Neural cell (in vitro differentiated cells): Measurements from ENCODE around the gene GDPD5. TPM values are rescaled to one million over a fixed set of nuclear protein-coding genes. Genes with fewer than 3 reads are reported as not detected.

Experiments
- H2AFZ ChIP-seq: fragments of 200-600, 300-800 bp; sonication (generic), shearing (Covaris generic); 2 replicates; pipeline ENCODE4 v1.6.0; 2014; ENCODE audit warnings: low read depth, mild to moderate bottlenecking, antibody characterized with exemption, low read length, moderate library complexity
- H3F3A ChIP-seq: fragments of 200-600 bp; shearing (Covaris generic); 2 replicates; pipeline ENCODE4 v1.6.1; 2016; ENCODE audit warnings: mild to moderate bottlenecking, moderate library complexity, mixed read lengths, antibody characterized with exemption, low read length; ENCODE audit not compliant: insufficient read depth, poor library complexity, severe bottlenecking
- H3K27ac ChIP-seq: fragments of 200-600, 300-800 bp; sonication (generic), shearing (Covaris generic); 2 replicates; pipeline ENCODE4 v1.5.1; 2014; ENCODE audit warnings: mild to moderate bottlenecking, low read length, moderate library complexity
- H3K27me3 ChIP-seq: fragments of 300-800, 200-600 bp; sonication (generic), shearing (Covaris generic); 2 replicates; pipeline ENCODE4 v1.6.0; 2014; ENCODE audit warnings: mild to moderate bottlenecking, low read depth, low read length, moderate library complexity; ENCODE audit not compliant: insufficient read depth
- H3K36me3 ChIP-seq: fragments of 300-800, 200-600 bp; sonication (generic), shearing (Covaris generic); 2 replicates; pipeline ENCODE4 v1.5.1; 2014; ENCODE audit warnings: mild to moderate bottlenecking, antibody characterized with exemption, low read length, moderate library complexity; ENCODE audit not compliant: insufficient read depth
- H3K4me2 ChIP-seq: fragments of 300-800, 200-600 bp; sonication (generic), shearing (Covaris generic); 2 replicates; pipeline ENCODE4 v1.6.0; 2014; ENCODE audit warnings: mild to moderate bottlenecking, low read length
- H3K4me3 ChIP-seq: fragments of 300-800, 200-600 bp; sonication (generic), shearing (Covaris generic); 2 replicates; pipeline ENCODE4 v1.5.1; 2014; ENCODE audit warnings: mild to moderate bottlenecking, low read length, moderate library complexity
- H3K79me2 ChIP-seq: fragments of 200-600 bp; shearing (Covaris generic); replicated peaks from 2 replicates; pipeline ENCODE4 v1.6.0; 2014; ENCODE audit warnings: mild to moderate bottlenecking, low read length, moderate library complexity; ENCODE audit not compliant: insufficient read depth
- H3K9ac ChIP-seq: fragments of 300-800, 200-600 bp; sonication (generic), shearing (Covaris generic); 2 replicates; pipeline ENCODE4 v1.6.1; 2016; ENCODE audit warnings: mild to moderate bottlenecking, low read length, mixed read lengths
- H3K9me2 ChIP-seq: fragments of 200-600 bp; shearing (Covaris generic); 2 replicates; pipeline ENCODE4 v1.6.1; 2016; ENCODE audit warnings: mild to moderate bottlenecking, low read length, mixed read lengths; ENCODE audit not compliant: insufficient read depth
- H3K9me3 ChIP-seq: fragments of 200-600, 300-800 bp; sonication (generic), shearing (Covaris generic); 2 replicates; pipeline ENCODE4 v1.6.1; 2016; ENCODE audit warnings: mild to moderate bottlenecking, mixed run types, low read length, moderate library complexity, mixed read lengths
- H4K20me1 ChIP-seq: fragments of 200-600 bp; shearing (Covaris generic); 2 replicates; pipeline ENCODE4 v1.6.1; 2016; ENCODE audit warnings: mild to moderate bottlenecking, mixed run types; ENCODE audit not compliant: insufficient read depth
- EP300 ChIP-seq: fragments of 450-650 bp; conservative IDR thresholded peaks from 2 replicates; pipeline ENCODE4 v1.6.1; 2014; ENCODE audit warnings: antibody characterized with exemption, mild to moderate bottlenecking, moderate library complexity; ENCODE audit not compliant: poor library complexity, severe bottlenecking
- EZH2 ChIP-seq: fragments of 200-600, 300-800 bp; shearing (Covaris generic), sonication (generic); IDR thresholded peaks from 2 replicates; pipeline ENCODE4 v1.6.1; 2014; ENCODE audit warnings: antibody characterized with exemption, low read length, borderline replicate concordance, mild to moderate bottlenecking; ENCODE audit not compliant: insufficient read depth, poor library complexity, severe bottlenecking
- MXI1 ChIP-seq: fragments of 450-650 bp; conservative IDR thresholded peaks from 2 replicates; pipeline ENCODE4 v1.6.1; 2014; ENCODE audit warnings: antibody characterized with exemption, mild to moderate bottlenecking; ENCODE audit not compliant: poor library complexity, severe bottlenecking
- POLR2AphosphoS5 ChIP-seq: IDR thresholded peaks from 2 replicates; pipeline ENCODE4 v1.6.1; 2012
- RAD21 ChIP-seq: fragments of 450-650 bp; conservative IDR thresholded peaks from 2 replicates; pipeline ENCODE4 v1.6.1; 2014; ENCODE audit warnings: antibody characterized with exemption, mild to moderate bottlenecking, moderate library complexity
- REST ChIP-seq: IDR thresholded peaks from 2 replicates; pipeline ENCODE4 v1.6.1; 2012; ENCODE audit warnings: borderline replicate concordance
- SMC3 ChIP-seq: fragments of 450-650 bp; conservative IDR thresholded peaks from 2 replicates; pipeline ENCODE4 v1.6.1; 2014; ENCODE audit warnings: antibody characterized with exemption, mild to moderate bottlenecking, moderate library complexity; ENCODE audit not compliant: poor library complexity
- TAF1 ChIP-seq: IDR thresholded peaks from 2 replicates; pipeline ENCODE4 v1.6.1; 2012; ENCODE audit warnings: low read depth
- polyA plus RNA-seq: library from polyadenylated mRNA; depleted of rRNA; stranded (reverse); fragments of >200 nt; gene quantifications from 2 replicates; pipeline ENCODE4 v1.2.3, GENCODE V29; 2014
- TF ChIP-seq, protein P1 (sequence below): fragments of 450-650 bp; IDR thresholded peaks from 2 replicates; pipeline ENCODE4 v1.5.1; 2014; ENCODE audit warnings: antibody characterized with exemption, mild to moderate bottlenecking, moderate library complexity; ENCODE audit not compliant: poor library complexity, severe bottlenecking

The GDPD5 gene
- polyA plus RNA-seq, 1 donor from 2014 or later = 19.2 TPM

- H3K9ac ChIP-seq = peak within 1 kb of the TSS; percentile 38
- H3K4me3 ChIP-seq = peak within 1 kb of the TSS; percentile 40
- H3K27ac ChIP-seq = no peak within 1 kb of the TSS
- no peak within 1 kb of the TSS for H2AFZ ChIP-seq
- H4K20me1 ChIP-seq = no peaks in the 10 kb centered on the region
- H3K79me2 ChIP-seq = no peaks in the 10 kb centered on the region
- TF ChIP-seq TAF1 (peak; percentile 8), POLR2AphosphoS5 (peak; percentile 7), RAD21 (no peak)
- no peaks in the 10 kb centered on the region for H3F3A ChIP-seq
- no peaks in the 10 kb centered on the region for H3K9me2 ChIP-seq
- H3K36me3 ChIP-seq = peaks cover 6% of the 10 kb centered on the region
- no peaks in the 10 kb centered on the region for H3K9me3 ChIP-seq
- no peak within 1 kb of the TSS for H3K4me2 ChIP-seq
- peaks cover 27% of the 10 kb centered on the region for H3K27me3 ChIP-seq
Measured at GRCh38 chr11:75432911-75433321, 92.8 kb downstream of the GDPD5 start, which contains the start of gene KLHL35. TSS of gene KLHL35 (minus strand) at chr11:75433203. CDS start at chr11:75430629, 2,574 bp downstream.

DNA sequence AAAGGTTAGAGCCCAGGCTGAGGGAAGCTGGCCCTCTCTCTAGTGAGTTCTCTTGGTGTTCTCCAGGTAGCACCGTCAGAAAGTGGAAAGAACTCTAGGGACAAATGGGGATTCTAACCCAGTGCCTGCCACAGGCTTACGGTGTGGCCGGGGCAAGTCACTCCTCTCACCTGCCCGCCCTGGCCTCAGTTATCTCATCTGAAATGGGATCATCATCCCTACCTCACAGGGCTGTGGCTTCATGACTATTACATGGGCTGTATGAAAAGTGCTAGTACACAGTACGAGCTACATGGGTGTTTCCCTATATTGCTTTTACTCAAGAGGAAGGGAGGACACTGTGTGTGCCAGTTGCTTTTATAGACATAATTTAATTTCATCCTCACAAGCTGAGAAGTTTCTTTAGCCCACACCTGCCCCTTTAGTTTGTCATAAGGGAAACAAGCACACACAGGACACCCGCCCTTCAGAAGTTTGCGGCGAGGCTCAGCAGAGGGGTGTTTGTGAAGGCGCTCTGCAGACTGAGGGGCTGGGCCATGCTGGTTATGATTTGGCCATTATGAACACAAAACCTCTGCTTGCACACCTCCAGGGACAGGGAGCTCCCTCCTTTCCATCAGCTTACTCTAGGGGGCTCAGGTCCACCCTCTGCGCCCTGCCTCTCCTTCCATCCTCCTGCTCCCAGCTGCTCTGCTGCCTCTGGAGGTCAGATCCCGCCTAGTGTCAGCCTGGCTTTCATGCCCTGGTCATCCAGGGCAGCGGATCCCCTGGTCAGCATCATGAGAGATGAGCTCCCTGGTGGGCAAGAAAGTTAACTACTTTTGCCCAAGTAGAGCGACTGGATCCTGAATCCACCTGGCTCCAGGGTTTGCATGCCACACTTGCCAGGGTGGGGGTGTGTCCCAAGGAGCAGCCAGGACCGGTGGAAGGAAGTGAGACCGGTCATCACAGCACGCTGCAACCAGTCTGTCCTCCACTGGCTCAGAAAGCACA lies 93.9 kb downstream of the GDPD5 start:
- Histone ChIP-seq H3K27ac (no peak overlapping the region), H3K79me2 (no peaks in the 10 kb centered on the region), H3K4me3 (no peak overlapping the region), H3K9me3 (no peaks in the 10 kb centered on the region), H3F3A (no peaks in the 10 kb centered on the region), H3K27me3 (peaks cover 27% of the 10 kb centered on the region), H3K4me2 (no peak overlapping the region), H3K9ac (no peak overlapping the region), H4K20me1 (no peaks in the 10 kb centered on the region), H3K9me2 (no peaks in the 10 kb centered on the region), H2AFZ (no peak overlapping the region), H3K36me3 (peaks cover 6% of the 10 kb centered on the region)
- no peak for TF ChIP-seq EZH2
- TF ChIP-seq, protein P1, sequence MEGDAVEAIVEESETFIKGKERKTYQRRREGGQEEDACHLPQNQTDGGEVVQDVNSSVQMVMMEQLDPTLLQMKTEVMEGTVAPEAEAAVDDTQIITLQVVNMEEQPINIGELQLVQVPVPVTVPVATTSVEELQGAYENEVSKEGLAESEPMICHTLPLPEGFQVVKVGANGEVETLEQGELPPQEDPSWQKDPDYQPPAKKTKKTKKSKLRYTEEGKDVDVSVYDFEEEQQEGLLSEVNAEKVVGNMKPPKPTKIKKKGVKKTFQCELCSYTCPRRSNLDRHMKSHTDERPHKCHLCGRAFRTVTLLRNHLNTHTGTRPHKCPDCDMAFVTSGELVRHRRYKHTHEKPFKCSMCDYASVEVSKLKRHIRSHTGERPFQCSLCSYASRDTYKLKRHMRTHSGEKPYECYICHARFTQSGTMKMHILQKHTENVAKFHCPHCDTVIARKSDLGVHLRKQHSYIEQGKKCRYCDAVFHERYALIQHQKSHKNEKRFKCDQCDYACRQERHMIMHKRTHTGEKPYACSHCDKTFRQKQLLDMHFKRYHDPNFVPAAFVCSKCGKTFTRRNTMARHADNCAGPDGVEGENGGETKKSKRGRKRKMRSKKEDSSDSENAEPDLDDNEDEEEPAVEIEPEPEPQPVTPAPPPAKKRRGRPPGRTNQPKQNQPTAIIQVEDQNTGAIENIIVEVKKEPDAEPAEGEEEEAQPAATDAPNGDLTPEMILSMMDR = no peak

DNA sequence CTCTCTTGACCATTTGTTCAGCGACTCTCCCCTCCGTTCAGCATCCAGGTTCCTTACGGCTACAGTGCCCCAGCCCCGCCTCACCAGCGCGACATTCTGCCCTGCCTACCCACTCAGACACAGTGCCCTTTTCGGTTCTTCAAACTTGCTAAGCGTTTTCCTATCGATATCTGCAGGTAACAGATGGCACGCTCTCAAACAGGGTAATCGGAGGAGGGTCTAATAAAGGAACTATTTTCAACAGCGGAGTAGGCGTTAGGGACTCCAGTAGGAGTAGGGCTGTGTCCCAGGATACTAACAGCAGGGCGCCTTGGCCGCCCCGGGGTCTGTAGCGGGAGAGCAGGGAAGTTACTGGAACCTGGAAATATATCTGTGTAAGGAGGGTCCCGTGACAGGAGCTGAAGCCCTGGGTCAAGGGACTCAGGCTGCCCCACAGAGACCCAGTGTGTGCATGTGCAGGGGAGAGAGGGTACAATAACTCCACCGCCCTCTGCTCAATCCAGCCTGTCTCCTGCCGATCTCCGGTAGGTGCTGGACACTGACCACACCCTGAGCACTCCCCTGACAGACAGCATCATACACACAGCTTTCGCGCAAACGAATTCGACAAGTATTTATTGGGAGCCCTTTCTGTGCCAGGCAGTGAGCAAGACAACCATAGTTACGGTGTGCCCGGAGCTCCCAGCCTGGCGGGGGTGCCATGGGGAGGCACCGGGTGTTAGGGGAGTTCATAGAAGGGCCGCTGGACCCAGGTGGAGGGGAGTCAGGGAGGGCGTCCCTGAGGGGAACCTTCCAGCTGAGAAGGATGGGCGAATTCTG lies 94.8 kb downstream of the GDPD5 start:
- H3K4me3 ChIP-seq = peak overlapping the region; percentile 63
- peaks cover 27% of the 10 kb centered on the region for H3K27me3 ChIP-seq
- no peak for TF ChIP-seq EP300
- TF ChIP-seq SMC3 = no peak
- no peak for TF ChIP-seq TAF1
- TF ChIP-seq REST = no peak
- TF ChIP-seq EZH2 = no peak
- no peak for TF ChIP-seq MXI1
- no peak for TF ChIP-seq RAD21
- TF ChIP-seq, protein P1 = no peak
- no peak for TF ChIP-seq POLR2AphosphoS5
- no peaks in the 10 kb centered on the region for H3K79me2 ChIP-seq
- no peak overlapping the region for H3K4me2 ChIP-seq
- no peaks in the 10 kb centered on the region for H3K9me3 ChIP-seq
- no peaks in the 10 kb centered on the region for H3K9me2 ChIP-seq
- H4K20me1 ChIP-seq = no peaks in the 10 kb centered on the region
- no peak overlapping the region for H2AFZ ChIP-seq
- H3F3A ChIP-seq = no peaks in the 10 kb centered on the region
- peak overlapping the region; percentile 55 for H3K9ac ChIP-seq
- H3K36me3 ChIP-seq = peaks cover 6% of the 10 kb centered on the region
- no peak overlapping the region for H3K27ac ChIP-seq
